Endothelial cell of umbilical vein (primary cell): ENCODE results near the gene MRPL58. TPM values are rescaled to one million over a fixed set of nuclear protein-coding genes. Genes with fewer than 3 reads are reported as not detected.
"Not testable (repeated sequence)": the region's sequence is repeated elsewhere in the genome, so short reads cannot be mapped to it uniquely, and the experiment has no call there.

ENCODE experiments used
- BruUV-seq: library from RNA; stranded (reverse); fragments of 400-500 nt; replicated peaks from 2 replicates; lab custom pipeline; 2021; lab: Mats Ljungman, UMichigan
- CTCF ChIA-PET: fragments of 300-600, 350-600 bp; sonication (Branson Sonifier 250); formaldehyde crosslinking; loops from one replicate; lab custom pipeline; 2021; ENCODE audit warnings: antibody characterized with exemption, inconsistent platforms; lab: Charles Lee
- POLR2A ChIA-PET: fragments of 300-600, 350-600 bp; sonication (Branson Sonifier 250); formaldehyde crosslinking; loops from one replicate; lab custom pipeline; 2021; ENCODE audit warnings: antibody characterized with exemption, inconsistent platforms; lab: Charles Lee
- DNase-seq: peaks from one replicate; pipeline ENCODE4 v3.0.0-alpha.2; 2011; ENCODE audit warnings: low read depth, low spot score
- FAIRE-seq: peaks from 2 replicates; lab custom pipeline; 2011; peaks lifted over from hg19 to GRCh38; lab: Jason Lieb, UNC
- H2AFZ ChIP-seq: 2 replicates; pipeline ENCODE4 v1.6.0; 2012; ENCODE audit warnings: low read depth, low read length, control low read depth, inconsistent platforms
- H3K27ac ChIP-seq: 2 replicates; pipeline ENCODE4 v1.5.1; 2011; ENCODE audit warnings: low read depth, mild to moderate bottlenecking, control low read depth, low read length, moderate library complexity; ENCODE audit not compliant: insufficient read depth
- H3K27me3 ChIP-seq, 2 experiments: 2 replicates each; pipeline versions ENCODE4 v1.6.0 to v1.6.1; 2011; ENCODE audit warnings: low read length in 2 of 2, mixed read lengths in 1 of 2; ENCODE audit not compliant: control insufficient read depth in 2 of 2, insufficient read depth in 2 of 2
- H3K36me3 ChIP-seq, 2 experiments: 2 replicates in 1 of 2; 3 replicates in 1 of 2; pipeline ENCODE4 v1.5.1; 2011; ENCODE audit warnings: low read length in 2 of 2, mild to moderate bottlenecking in 1 of 2, moderate library complexity in 1 of 2; ENCODE audit not compliant: control insufficient read depth in 2 of 2, insufficient read depth in 2 of 2; ENCODE audit errors: extremely low read depth in 1 of 2
- H3K4me1 ChIP-seq: 3 replicates; pipeline ENCODE4 v1.5.1; 2011; ENCODE audit warnings: mild to moderate bottlenecking, low read length; ENCODE audit not compliant: control insufficient read depth, insufficient read depth; ENCODE audit errors: extremely low read depth
- H3K4me2 ChIP-seq: 2 replicates; pipeline ENCODE4 v1.6.1; 2011; ENCODE audit warnings: low read length, control low read depth, mixed read lengths; ENCODE audit not compliant: insufficient read depth
- H3K4me3 ChIP-seq, 3 experiments: fragments of 200-600 bp in 1 of 3; sonication (generic), shearing (Covaris generic) in 1 of 3; replicated peaks in 1 of 3; 2 replicates each; pipeline ENCODE4 v1.5.1; 2011 to 2016; ENCODE audit warnings: control low read depth in 3 of 3, low read length in 3 of 3, mild to moderate bottlenecking in 2 of 3, inconsistent platforms in 1 of 3, low read depth in 1 of 3, moderate library complexity in 1 of 3; ENCODE audit not compliant: insufficient read depth in 1 of 3
- H3K79me2 ChIP-seq: 2 replicates; pipeline ENCODE4 v1.6.0; 2012; ENCODE audit warnings: low read length, inconsistent platforms; ENCODE audit not compliant: control insufficient read depth, insufficient read depth
- H3K9ac ChIP-seq: replicated peaks from 2 replicates; pipeline ENCODE3; 2011; ENCODE audit warnings: low read length, control low read depth; ENCODE audit not compliant: insufficient read depth; ENCODE audit errors: extremely low read depth
- H3K9me1 ChIP-seq: replicated peaks from 3 replicates; pipeline ENCODE4 v1.6.0; 2011; ENCODE audit warnings: mild to moderate bottlenecking, low read length; ENCODE audit not compliant: control insufficient read depth, insufficient read depth; ENCODE audit errors: extremely low read depth
- H3K9me3 ChIP-seq: replicated peaks from 2 replicates; pipeline ENCODE4 v1.5.1; 2012; ENCODE audit warnings: low read length, inconsistent platforms; ENCODE audit not compliant: control insufficient read depth, insufficient read depth
- H4K20me1 ChIP-seq: replicated peaks from 2 replicates; pipeline ENCODE3; 2011; ENCODE audit warnings: mild to moderate bottlenecking, low read length; ENCODE audit not compliant: control insufficient read depth, insufficient read depth; ENCODE audit errors: extremely low read depth
- CTCF ChIP-seq, 2 donors: IDR thresholded peaks; 1 replicate in 1 of 2; 2 replicates in 1 of 2; pipeline ENCODE4 v1.5.1; 2011; ENCODE audit warnings: low read length in 2 of 2, mild to moderate bottlenecking in 2 of 2, moderate library complexity in 2 of 2, control low read depth in 1 of 2, inconsistent platforms in 1 of 2, low read depth in 1 of 2; ENCODE audit not compliant: insufficient read depth in 1 of 2; ENCODE audit errors: extremely low read depth in 1 of 2
- EZH2 ChIP-seq: IDR thresholded peaks from 2 replicates; pipeline ENCODE4 v1.6.1; 2012; ENCODE audit warnings: borderline replicate concordance, low read depth, mild to moderate bottlenecking, moderate library complexity, low read length, inconsistent platforms; ENCODE audit not compliant: severe bottlenecking
- FOS ChIP-seq: IDR thresholded peaks from 2 replicates; pipeline ENCODE4 v1.6.1; 2011; ENCODE audit warnings: mild to moderate bottlenecking, low read length, moderate library complexity, borderline replicate concordance; ENCODE audit not compliant: insufficient read depth
- GATA2 ChIP-seq: IDR thresholded peaks from 2 replicates; pipeline ENCODE4 v1.7.0; 2011; ENCODE audit warnings: low read depth, mild to moderate bottlenecking, moderate library complexity, mixed read lengths, low read length; ENCODE audit not compliant: insufficient read length, insufficient read depth
- JUN ChIP-seq: IDR thresholded peaks from 2 replicates; pipeline ENCODE4 v1.6.1; 2011; ENCODE audit warnings: borderline replicate concordance, low read depth; ENCODE audit not compliant: insufficient read length, insufficient read depth
- MAX ChIP-seq: IDR thresholded peaks from 2 replicates; pipeline ENCODE4 v1.6.1; 2011; ENCODE audit not compliant: insufficient read depth, insufficient read length
- MYC ChIP-seq: IDR thresholded peaks from one replicate; pipeline ENCODE4 v1.6.1; 2011; ENCODE audit warnings: mild to moderate bottlenecking, low read depth, low read length
- POLR2A ChIP-seq: IDR thresholded peaks from 2 replicates; pipeline ENCODE4 v1.6.1; 2012; ENCODE audit warnings: low read depth, mild to moderate bottlenecking, control low read depth, low read length
- POLR2AphosphoS5 ChIP-seq: IDR thresholded peaks from 2 replicates; pipeline ENCODE4 v1.6.1; 2012; ENCODE audit warnings: low read depth, mild to moderate bottlenecking, control low read depth, low read length, moderate library complexity; ENCODE audit not compliant: insufficient read depth
- dilution Hi-C: fragments of 300-500 bp; cut with MboI; formaldehyde crosslinking; loops from one replicate; pipeline ENCODE4 v1.15.0; 2019; ENCODE audit warnings: low sequenced_read_pairs; ENCODE audit not compliant: extremely low pct_ligation_motif_present
- intact Hi-C: fragments of 100-400 bp; cut with micrococcal nuclease; formaldehyde crosslinking; loops from one replicate; pipeline ENCODE4 v1.10.0; 2022
- polyA plus RNA-seq, 4 experiments: library from polyadenylated mRNA; depleted of rRNA in 3 of 4; stranded (reverse) in 3 of 4; unstranded in 1 of 4; fragments of >200 nt; gene quantifications; 2 replicates each; pipeline versions ENCODE4 v1.2.1 to v1.2.3, GENCODE V29; 2011 to 2012; ENCODE audit warnings: missing spikeins in 1 of 4
- total RNA-seq: library from RNA; stranded (reverse); gene quantifications from 2 replicates; pipeline ENCODE4 v1.2.3, GENCODE V29; 2021

MRPL58 gene
- total and polyA plus RNA-seq, 2 donors (not counting 3 experiments of a cell fraction or from before 2014, with no cell fraction given): 38.0 to 43.7 TPM

DNA sequence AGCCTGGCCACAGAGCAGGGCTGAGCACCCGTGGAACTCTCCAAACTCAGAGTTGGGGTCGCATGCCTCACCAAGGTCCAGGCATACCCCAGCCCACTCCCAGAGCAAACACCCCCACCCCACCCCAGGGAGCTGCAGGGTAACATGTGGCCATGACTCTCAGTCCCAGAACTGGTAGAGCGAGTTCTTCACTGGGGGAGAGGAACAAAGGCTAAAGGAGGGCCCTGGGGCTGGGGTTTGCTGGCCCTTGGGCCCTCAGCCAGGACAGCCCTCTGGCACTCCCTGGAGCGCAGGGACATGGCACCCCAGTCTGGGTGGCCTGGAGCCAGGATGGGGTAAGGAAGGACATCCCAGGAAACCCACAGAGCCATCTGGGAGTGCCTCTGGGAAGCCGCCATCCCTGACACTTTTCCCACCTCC, 44.1 kb upstream of the MRPL58 start:
- no peak overlapping the region for H3K9ac ChIP-seq
- FAIRE-seq: no peak
- no peaks in the 10 kb centered on the region for H3K9me1 ChIP-seq
- no peaks in the 10 kb centered on the region for H3K9me3 ChIP-seq
- H2AFZ ChIP-seq: no peak overlapping the region
- no peaks in the 10 kb centered on the region for H3K79me2 ChIP-seq
- POLR2A ChIA-PET: no interaction called here
- H4K20me1 ChIP-seq: no peaks in the 10 kb centered on the region
- no peak overlapping the region for H3K4me2 ChIP-seq
- H3K27ac ChIP-seq: no peak overlapping the region
- no TSS peak for BruUV-seq
- no peaks in the 10 kb centered on the region for H3K36me3 ChIP-seq
- no peak for DNase-seq
- H3K4me1 ChIP-seq: peaks cover 17% of the 10 kb centered on the region
- H3K27me3 ChIP-seq: peaks cover 0 to 3% of the 10 kb centered on the region in 2 experiments
- intact Hi-C loops (no loop called here), dilution Hi-C loops (no loop called here)
- CTCF ChIA-PET: interaction anchor here (1.6 to 6.9 kb wide), 4 partner anchors 6 to 146 kb away, joined by 5 to 63 read pairs (median 10); partner anchors contain the start of gene MRPL58
- H3K4me3 ChIP-seq: no peak overlapping the region
- no peak for TF ChIP-seq FOS
- TF ChIP-seq JUN: no peak
- TF ChIP-seq MAX: no peak
- no peak for TF ChIP-seq POLR2AphosphoS5
- no peak for TF ChIP-seq GATA2
- TF ChIP-seq CTCF (IDR thresholded peaks at IDR 0.05; ENCODE audit: extremely low read depth in 1 of 2, insufficient read depth in 1 of 2, low read depth in 1 of 2, low read length in 2 of 2): no peak
- no peak for TF ChIP-seq MYC
- no peak for TF ChIP-seq POLR2A
- TF ChIP-seq EZH2: no peak

DNA sequence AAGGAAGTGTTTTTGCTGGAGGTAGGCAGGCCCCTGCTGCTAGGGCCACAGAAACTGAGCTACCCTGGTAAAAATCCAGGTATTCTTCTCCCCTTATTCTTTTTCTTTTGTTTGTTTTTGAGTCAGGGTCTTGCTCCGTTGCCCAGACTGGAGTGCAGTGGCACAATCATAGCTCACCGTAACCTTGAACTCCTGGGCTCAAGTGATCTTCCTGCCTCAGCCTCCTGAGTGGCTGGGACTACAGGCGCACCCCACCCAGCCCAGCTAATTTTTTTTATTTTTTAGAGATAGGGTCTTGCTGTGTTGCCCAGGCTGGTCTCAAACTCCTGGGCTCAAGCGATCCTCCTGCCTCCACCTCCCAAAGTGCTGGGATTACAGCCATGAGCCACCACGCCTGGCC, 43.0 kb upstream of the MRPL58 start:
- DNase-seq, FAIRE-seq, intact Hi-C loops, H3K9ac ChIP-seq, dilution Hi-C loops, H3K9me1 ChIP-seq, H3K4me3 ChIP-seq, H3K4me2 ChIP-seq, H3K9me3 ChIP-seq, H4K20me1 ChIP-seq, H2AFZ ChIP-seq, H3K27me3 ChIP-seq, H3K27ac ChIP-seq, H3K36me3 ChIP-seq, BruUV-seq, H3K79me2 ChIP-seq: not testable (repeated sequence)
- CTCF ChIA-PET: interaction anchor here (0.9 to 6.9 kb wide), 4 partner anchors 8 to 144 kb away, joined by 4 to 63 read pairs (median 10); no protein-coding TSS in a partner anchor
- H3K4me1 ChIP-seq: peaks cover 17% of the 10 kb centered on the region
- POLR2A ChIA-PET: interaction anchor here (0.7 kb wide), 1 partner anchor 86 kb away, joined by 4 read pairs; no protein-coding TSS in a partner anchor
